HepG2 (cell line): ENCODE measurements around the gene ZNF740. TPM values are rescaled to one million over a fixed set of nuclear protein-coding genes. Genes with fewer than 3 reads are reported as not detected.

Experiments used
- HDAC2 ChIP-seq: sonication (generic); formaldehyde crosslinking; IDR thresholded peaks from 2 replicates; pipeline ENCODE4 v1.4.0; 2020; ENCODE audit warnings: missing genetic modification reagents
- HMG20B ChIP-seq: conservative IDR thresholded peaks from 2 replicates; pipeline ENCODE4 v1.6.1; 2016; ENCODE audit warnings: missing genetic modification reagents, missing compliant biosample characterization
- KLF12 ChIP-seq: sonication (generic); formaldehyde crosslinking; IDR thresholded peaks from 2 replicates; pipeline ENCODE4 v1.4.0; 2020; ENCODE audit warnings: missing genetic modification reagents, borderline replicate concordance
- MYC ChIP-seq: sonication (generic); formaldehyde crosslinking; IDR thresholded peaks from 2 replicates; pipeline ENCODE4 v1.9.0; 2021; ENCODE audit warnings: missing genetic modification reagents, borderline replicate concordance
- PPARG ChIP-seq: conservative IDR thresholded peaks from 2 replicates; pipeline ENCODE4 v1.6.1; 2016; ENCODE audit warnings: missing biosample characterization, missing genetic modification reagents
- RXRB ChIP-seq: IDR thresholded peaks from 2 replicates; pipeline ENCODE4 v1.6.1; 2016; ENCODE audit warnings: borderline replicate concordance, missing genetic modification reagents, missing compliant biosample characterization
- TAF1 ChIP-seq: sonication (generic); formaldehyde crosslinking; IDR thresholded peaks from 2 replicates; pipeline ENCODE4 v1.4.0; 2020; ENCODE audit warnings: missing genetic modification reagents
- TCF7 ChIP-seq: sonication (generic); IDR thresholded peaks from 2 replicates; pipeline ENCODE4 v1.6.1; 2016; ENCODE audit warnings: antibody characterized with exemption, low read depth
- polyA plus RNA-seq, 8 experiments: library from polyadenylated mRNA; depleted of rRNA in 3 of 8; stranded (reverse) in 7 of 8; unstranded in 1 of 8; fragments of >200 nt; fragmentation: Illumina TruSeq in 4 of 8; extraction: Trizol in 4 of 8; gene quantifications; 2 replicates each; pipeline versions ENCODE4 v1.2.1 to v1.2.3, GENCODE V29; 2011 to 2016; ENCODE audit warnings: low read depth in 4 of 8, missing spikeins in 1 of 8, mixed read lengths in 1 of 8; ENCODE audit not compliant: insufficient read depth in 1 of 8
- total RNA-seq, 5 experiments: library from RNA; depleted of rRNA; stranded (reverse); fragments of >200 nt; fragmentation: Illumina TruSeq; extraction: Trizol; gene quantifications; 2 replicates each; pipeline ENCODE4 v1.2.3, GENCODE V29; 2016; ENCODE audit warnings: low read depth in 1 of 5
- TF ChIP-seq, protein P1 (sequence below): sonication (generic); formaldehyde crosslinking; IDR thresholded peaks from 2 replicates; pipeline ENCODE4 v1.5.0; 2020; ENCODE audit warnings: mild to moderate bottlenecking, missing genetic modification reagents
- TF ChIP-seq, protein P2 (sequence below): sonication (generic); formaldehyde crosslinking; IDR thresholded peaks from 2 replicates; pipeline ENCODE4 v1.4.0; 2020; ENCODE audit warnings: missing genetic modification reagents
- TF ChIP-seq, protein P3 (sequence below): sonication (generic); formaldehyde crosslinking; IDR thresholded peaks from 2 replicates; pipeline ENCODE4 v1.8.0; 2022; ENCODE audit warnings: mild to moderate bottlenecking, missing genetic modification reagents, moderate library complexity
- TF ChIP-seq, protein P4 (sequence below): sonication (generic); formaldehyde crosslinking; conservative IDR thresholded peaks from 2 replicates; pipeline ENCODE4 v1.4.0; 2020; ENCODE audit warnings: missing genetic modification reagents
- TF ChIP-seq, protein P5 (sequence below): sonication (generic); formaldehyde crosslinking; conservative IDR thresholded peaks from 2 replicates; pipeline ENCODE4 v1.8.1; 2023; ENCODE audit warnings: missing genetic modification reagents
- TF ChIP-seq, protein P6 (sequence below): sonication (generic); formaldehyde crosslinking; IDR thresholded peaks from 2 replicates; pipeline ENCODE4 v1.4.0; 2020; ENCODE audit warnings: missing genetic modification reagents
- TF ChIP-seq, protein P7 (sequence below): IDR thresholded peaks from 2 replicates; pipeline ENCODE4 v1.6.1; 2016; ENCODE audit warnings: mild to moderate bottlenecking
- TF ChIP-seq, protein P8 (sequence below): sonication (generic); formaldehyde crosslinking; IDR thresholded peaks from 2 replicates; pipeline ENCODE4 v1.4.0; 2020; ENCODE audit warnings: missing genetic modification reagents, borderline replicate concordance

ZNF740 gene
- total and polyA plus RNA-seq, 2 of the 13 experiments (the other 11 are each of a cell fraction or from before 2014, with no cell fraction given), result 16.9 to 19.0 TPM

DNA sequence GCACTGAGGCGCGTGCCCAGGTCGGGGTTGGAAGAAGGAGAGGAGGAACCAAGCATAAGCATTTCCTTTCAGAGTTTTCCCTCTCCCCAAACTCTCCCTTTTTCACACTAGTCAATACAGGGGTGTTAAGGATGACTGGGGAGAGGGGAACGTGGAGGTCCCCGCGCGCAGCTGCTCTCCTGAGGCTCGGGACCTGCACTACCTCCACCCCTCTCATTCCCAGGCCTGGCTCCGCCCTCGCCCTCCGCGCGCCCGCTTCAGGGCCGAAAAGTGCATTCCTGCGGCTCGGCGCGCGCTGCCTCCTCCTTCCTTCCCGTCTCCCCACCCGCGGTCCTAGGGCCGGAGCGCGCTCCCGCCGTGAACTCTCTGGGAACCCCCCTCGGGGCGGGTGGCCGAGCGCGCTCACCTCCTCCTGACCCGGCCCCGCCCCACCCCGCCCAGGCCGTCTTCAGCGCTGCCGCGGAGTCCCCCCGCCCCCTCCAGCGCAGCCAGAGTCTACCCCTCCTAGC is 40.2 kb downstream of the ZNF740 start (continued):
- TF ChIP-seq, protein P1, sequence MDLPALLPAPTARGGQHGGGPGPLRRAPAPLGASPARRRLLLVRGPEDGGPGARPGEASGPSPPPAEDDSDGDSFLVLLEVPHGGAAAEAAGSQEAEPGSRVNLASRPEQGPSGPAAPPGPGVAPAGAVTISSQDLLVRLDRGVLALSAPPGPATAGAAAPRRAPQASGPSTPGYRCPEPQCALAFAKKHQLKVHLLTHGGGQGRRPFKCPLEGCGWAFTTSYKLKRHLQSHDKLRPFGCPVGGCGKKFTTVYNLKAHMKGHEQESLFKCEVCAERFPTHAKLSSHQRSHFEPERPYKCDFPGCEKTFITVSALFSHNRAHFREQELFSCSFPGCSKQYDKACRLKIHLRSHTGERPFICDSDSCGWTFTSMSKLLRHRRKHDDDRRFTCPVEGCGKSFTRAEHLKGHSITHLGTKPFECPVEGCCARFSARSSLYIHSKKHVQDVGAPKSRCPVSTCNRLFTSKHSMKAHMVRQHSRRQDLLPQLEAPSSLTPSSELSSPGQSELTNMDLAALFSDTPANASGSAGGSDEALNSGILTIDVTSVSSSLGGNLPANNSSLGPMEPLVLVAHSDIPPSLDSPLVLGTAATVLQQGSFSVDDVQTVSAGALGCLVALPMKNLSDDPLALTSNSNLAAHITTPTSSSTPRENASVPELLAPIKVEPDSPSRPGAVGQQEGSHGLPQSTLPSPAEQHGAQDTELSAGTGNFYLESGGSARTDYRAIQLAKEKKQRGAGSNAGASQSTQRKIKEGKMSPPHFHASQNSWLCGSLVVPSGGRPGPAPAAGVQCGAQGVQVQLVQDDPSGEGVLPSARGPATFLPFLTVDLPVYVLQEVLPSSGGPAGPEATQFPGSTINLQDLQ (CRISPR knock-in tag), result no peak
- TF ChIP-seq MYC (CRISPR knock-in tag) (no peak), HDAC2 (CRISPR knock-in tag) (0 out of 2 replicates have a peak, but pooled peaks have one; percentile 19), KLF12 (CRISPR knock-in tag) (0 out of 2 replicates have a peak, but pooled peaks have one; percentile 35), TCF7 (no peak), RXRB (CRISPR knock-in tag) (peak; percentile 60; the same call in 1 of the 2 replicates), TAF1 (0 out of 2 replicates have a peak, but pooled peaks have one; percentile 16), PPARG (CRISPR knock-in tag) (no peak), HMG20B (peak; percentile 55; the same call in 1 of the 2 replicates)
- TF ChIP-seq, protein P2, sequence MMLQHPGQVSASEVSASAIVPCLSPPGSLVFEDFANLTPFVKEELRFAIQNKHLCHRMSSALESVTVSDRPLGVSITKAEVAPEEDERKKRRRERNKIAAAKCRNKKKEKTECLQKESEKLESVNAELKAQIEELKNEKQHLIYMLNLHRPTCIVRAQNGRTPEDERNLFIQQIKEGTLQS, result peak; percentile 28; the same call in 1 of the 2 replicates
- TF ChIP-seq, protein P3, sequence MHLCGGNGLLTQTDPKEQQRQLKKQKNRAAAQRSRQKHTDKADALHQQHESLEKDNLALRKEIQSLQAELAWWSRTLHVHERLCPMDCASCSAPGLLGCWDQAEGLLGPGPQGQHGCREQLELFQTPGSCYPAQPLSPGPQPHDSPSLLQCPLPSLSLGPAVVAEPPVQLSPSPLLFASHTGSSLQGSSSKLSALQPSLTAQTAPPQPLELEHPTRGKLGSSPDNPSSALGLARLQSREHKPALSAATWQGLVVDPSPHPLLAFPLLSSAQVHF (CRISPR knock-in tag), result no peak
- TF ChIP-seq, protein P4, sequence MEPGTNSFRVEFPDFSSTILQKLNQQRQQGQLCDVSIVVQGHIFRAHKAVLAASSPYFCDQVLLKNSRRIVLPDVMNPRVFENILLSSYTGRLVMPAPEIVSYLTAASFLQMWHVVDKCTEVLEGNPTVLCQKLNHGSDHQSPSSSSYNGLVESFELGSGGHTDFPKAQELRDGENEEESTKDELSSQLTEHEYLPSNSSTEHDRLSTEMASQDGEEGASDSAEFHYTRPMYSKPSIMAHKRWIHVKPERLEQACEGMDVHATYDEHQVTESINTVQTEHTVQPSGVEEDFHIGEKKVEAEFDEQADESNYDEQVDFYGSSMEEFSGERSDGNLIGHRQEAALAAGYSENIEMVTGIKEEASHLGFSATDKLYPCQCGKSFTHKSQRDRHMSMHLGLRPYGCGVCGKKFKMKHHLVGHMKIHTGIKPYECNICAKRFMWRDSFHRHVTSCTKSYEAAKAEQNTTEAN, result 0 out of 2 replicates have a peak, but pooled peaks have one; percentile 16
- TF ChIP-seq, protein P5, sequence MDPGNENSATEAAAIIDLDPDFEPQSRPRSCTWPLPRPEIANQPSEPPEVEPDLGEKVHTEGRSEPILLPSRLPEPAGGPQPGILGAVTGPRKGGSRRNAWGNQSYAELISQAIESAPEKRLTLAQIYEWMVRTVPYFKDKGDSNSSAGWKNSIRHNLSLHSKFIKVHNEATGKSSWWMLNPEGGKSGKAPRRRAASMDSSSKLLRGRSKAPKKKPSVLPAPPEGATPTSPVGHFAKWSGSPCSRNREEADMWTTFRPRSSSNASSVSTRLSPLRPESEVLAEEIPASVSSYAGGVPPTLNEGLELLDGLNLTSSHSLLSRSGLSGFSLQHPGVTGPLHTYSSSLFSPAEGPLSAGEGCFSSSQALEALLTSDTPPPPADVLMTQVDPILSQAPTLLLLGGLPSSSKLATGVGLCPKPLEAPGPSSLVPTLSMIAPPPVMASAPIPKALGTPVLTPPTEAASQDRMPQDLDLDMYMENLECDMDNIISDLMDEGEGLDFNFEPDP (CRISPR knock-in tag), result no peak
- TF ChIP-seq, protein P6, sequence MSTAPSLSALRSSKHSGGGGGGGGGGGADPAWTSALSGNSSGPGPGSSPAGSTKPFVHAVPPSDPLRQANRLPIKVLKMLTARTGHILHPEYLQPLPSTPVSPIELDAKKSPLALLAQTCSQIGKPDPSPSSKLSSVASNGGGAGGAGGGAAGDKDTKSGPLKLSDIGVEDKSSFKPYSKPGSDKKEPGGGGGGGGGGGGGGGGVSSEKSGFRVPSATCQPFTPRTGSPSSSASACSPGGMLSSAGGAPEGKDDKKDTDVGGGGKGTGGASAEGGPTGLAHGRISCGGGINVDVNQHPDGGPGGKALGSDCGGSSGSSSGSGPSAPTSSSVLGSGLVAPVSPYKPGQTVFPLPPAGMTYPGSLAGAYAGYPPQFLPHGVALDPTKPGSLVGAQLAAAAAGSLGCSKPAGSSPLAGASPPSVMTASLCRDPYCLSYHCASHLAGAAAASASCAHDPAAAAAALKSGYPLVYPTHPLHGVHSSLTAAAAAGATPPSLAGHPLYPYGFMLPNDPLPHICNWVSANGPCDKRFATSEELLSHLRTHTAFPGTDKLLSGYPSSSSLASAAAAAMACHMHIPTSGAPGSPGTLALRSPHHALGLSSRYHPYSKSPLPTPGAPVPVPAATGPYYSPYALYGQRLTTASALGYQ, result no peak
- TF ChIP-seq, protein P7, sequence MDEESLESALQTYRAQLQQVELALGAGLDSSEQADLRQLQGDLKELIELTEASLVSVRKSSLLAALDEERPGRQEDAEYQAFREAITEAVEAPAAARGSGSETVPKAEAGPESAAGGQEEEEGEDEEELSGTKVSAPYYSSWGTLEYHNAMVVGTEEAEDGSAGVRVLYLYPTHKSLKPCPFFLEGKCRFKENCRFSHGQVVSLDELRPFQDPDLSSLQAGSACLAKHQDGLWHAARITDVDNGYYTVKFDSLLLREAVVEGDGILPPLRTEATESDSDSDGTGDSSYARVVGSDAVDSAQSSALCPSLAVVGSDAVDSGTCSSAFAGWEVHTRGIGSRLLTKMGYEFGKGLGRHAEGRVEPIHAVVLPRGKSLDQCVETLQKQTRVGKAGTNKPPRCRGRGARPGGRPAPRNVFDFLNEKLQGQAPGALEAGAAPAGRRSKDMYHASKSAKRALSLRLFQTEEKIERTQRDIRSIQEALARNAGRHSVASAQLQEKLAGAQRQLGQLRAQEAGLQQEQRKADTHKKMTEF (CRISPR knock-in tag), result peak; percentile 19; the same call in 1 of the 2 replicates
- TF ChIP-seq, protein P8, sequence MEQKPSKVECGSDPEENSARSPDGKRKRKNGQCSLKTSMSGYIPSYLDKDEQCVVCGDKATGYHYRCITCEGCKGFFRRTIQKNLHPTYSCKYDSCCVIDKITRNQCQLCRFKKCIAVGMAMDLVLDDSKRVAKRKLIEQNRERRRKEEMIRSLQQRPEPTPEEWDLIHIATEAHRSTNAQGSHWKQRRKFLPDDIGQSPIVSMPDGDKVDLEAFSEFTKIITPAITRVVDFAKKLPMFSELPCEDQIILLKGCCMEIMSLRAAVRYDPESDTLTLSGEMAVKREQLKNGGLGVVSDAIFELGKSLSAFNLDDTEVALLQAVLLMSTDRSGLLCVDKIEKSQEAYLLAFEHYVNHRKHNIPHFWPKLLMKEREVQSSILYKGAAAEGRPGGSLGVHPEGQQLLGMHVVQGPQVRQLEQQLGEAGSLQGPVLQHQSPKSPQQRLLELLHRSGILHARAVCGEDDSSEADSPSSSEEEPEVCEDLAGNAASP (CRISPR knock-in tag), result peak; percentile 31; the same call in 1 of the 2 replicates
